Muscle layer of colon (tissue), 2 donors: Measurements from ENCODE around the gene DDX47.

ENCODE experiments used
- H3K27ac ChIP-seq: one replicate; pipeline ENCODE4 v1.7.0; 2013; ENCODE audit warnings: low read depth, mild to moderate bottlenecking, low read length, moderate library complexity
- H3K27me3 ChIP-seq, 2 donors: one replicate each; pipeline ENCODE4 v1.7.0; 2013; ENCODE audit warnings: low read length in 2 of 2, mild to moderate bottlenecking in 2 of 2; ENCODE audit not compliant: insufficient read depth in 2 of 2, control insufficient read depth in 1 of 2
- H3K36me3 ChIP-seq: one replicate; pipeline ENCODE4 v1.7.0; 2013; ENCODE audit warnings: mild to moderate bottlenecking, low read length; ENCODE audit not compliant: insufficient read depth
- H3K4me1 ChIP-seq: one replicate; pipeline ENCODE4 v1.7.0; 2013; ENCODE audit warnings: mild to moderate bottlenecking, low read length; ENCODE audit not compliant: insufficient read depth
- H3K4me3 ChIP-seq, 2 donors: one replicate each; pipeline ENCODE4 v1.7.0; 2013; ENCODE audit warnings: low read length in 2 of 2, low read depth in 1 of 2, mild to moderate bottlenecking in 1 of 2, moderate library complexity in 1 of 2
- H3K9ac ChIP-seq: one replicate; pipeline ENCODE4 v1.7.0; 2013; ENCODE audit warnings: low read length
- H3K9me3 ChIP-seq: one replicate; pipeline ENCODE4 v1.7.0; 2013; ENCODE audit warnings: mild to moderate bottlenecking, low read length
- donor health status: abdominal sarcoma.
- donor health status: Adenocarcinoma of cecum.

Gene DDX47

GRCh38 chr12:12786706-12787601, 26.2 kb upstream of the DDX47 start:
- Histone ChIP-seq H3K27ac (peak overlapping the region; percentile 97), H3K27me3 (no peaks in the 10 kb centered on the region), H3K4me3 (peak overlapping the region; percentile 68 to 75), H3K4me1 (peaks cover 24% of the 10 kb centered on the region), H3K36me3 (no peaks in the 10 kb centered on the region), H3K9me3 (no peaks in the 10 kb centered on the region), H3K9ac (peak overlapping the region; percentile 51)

GRCh38 chr12:12788131-12788530, 25.0 kb upstream of the DDX47 start:
- no peaks in the 10 kb centered on the region for H3K36me3 ChIP-seq
- no peaks in the 10 kb centered on the region for H3K27me3 ChIP-seq
- H3K9ac ChIP-seq = no peak overlapping the region
- no peaks in the 10 kb centered on the region for H3K9me3 ChIP-seq
- H3K4me1 ChIP-seq = peaks cover 35% of the 10 kb centered on the region
- peak overlapping the region; percentile 97 for H3K27ac ChIP-seq
- no peak overlapping the region for H3K4me3 ChIP-seq

- H3K4me1 ChIP-seq = peaks cover 35% of the 10 kb centered on the region
- no peak overlapping the region for H3K4me3 ChIP-seq
- H3K9me3 ChIP-seq = no peaks in the 10 kb centered on the region
- H3K27ac ChIP-seq = peak overlapping the region; percentile 97
- H3K36me3 ChIP-seq = no peaks in the 10 kb centered on the region
- no peaks in the 10 kb centered on the region for H3K27me3 ChIP-seq
- no peak overlapping the region for H3K9ac ChIP-seq
These were observed 24.3 kb upstream of the DDX47 start for GRCh38 chr12:12788675-12789368.

GRCh38 chr12:12790956-12791355, 22.2 kb upstream of the DDX47 start:
- Histone ChIP-seq H3K27me3 (no peaks in the 10 kb centered on the region), H3K36me3 (no peaks in the 10 kb centered on the region), H3K4me1 (peaks cover 35% of the 10 kb centered on the region), H3K27ac (no peak overlapping the region), H3K9me3 (no peaks in the 10 kb centered on the region), H3K4me3 (no peak overlapping the region), H3K9ac (no peak overlapping the region)

GRCh38 chr12:12791756-12792369, 21.3 kb upstream of the DDX47 start:
- H3K4me3 ChIP-seq = peak overlapping the region in 1 of 2 donors; percentile 38
- no peaks in the 10 kb centered on the region for H3K27me3 ChIP-seq
- peak overlapping the region; percentile 5 for H3K9ac ChIP-seq
- no peaks in the 10 kb centered on the region for H3K36me3 ChIP-seq
- H3K9me3 ChIP-seq = no peaks in the 10 kb centered on the region
- peak overlapping the region; percentile 70 for H3K27ac ChIP-seq
- peaks cover 35% of the 10 kb centered on the region for H3K4me1 ChIP-seq

- Histone ChIP-seq H3K4me1 (peaks cover 34% of the 10 kb centered on the region), H3K9ac (peak overlapping the region; percentile 5), H3K9me3 (no peaks in the 10 kb centered on the region), H3K36me3 (no peaks in the 10 kb centered on the region), H3K4me3 (peak overlapping the region in 1 of 2 donors; percentile 38), H3K27ac (peak overlapping the region; percentile 70), H3K27me3 (no peaks in the 10 kb centered on the region)
These were observed 20.7 kb upstream of the DDX47 start for GRCh38 chr12:12792421-12792820.

- Histone ChIP-seq H3K9me3 (no peaks in the 10 kb centered on the region), H3K27ac (no peak overlapping the region), H3K4me1 (peaks cover 20% of the 10 kb centered on the region), H3K9ac (no peak overlapping the region), H3K27me3 (no peaks in the 10 kb centered on the region), H3K4me3 (no peak overlapping the region), H3K36me3 (no peaks in the 10 kb centered on the region)
These were observed 18.5 kb upstream of the DDX47 start for GRCh38 chr12:12794686-12795085.

- H3K27me3 ChIP-seq = no peaks in the 10 kb centered on the region
- H3K4me1 ChIP-seq = peaks cover 19% of the 10 kb centered on the region
- H3K9ac ChIP-seq = no peak overlapping the region
- no peaks in the 10 kb centered on the region for H3K36me3 ChIP-seq
- no peaks in the 10 kb centered on the region for H3K9me3 ChIP-seq
- H3K27ac ChIP-seq = no peak overlapping the region
- no peak overlapping the region for H3K4me3 ChIP-seq
These were observed 17.0 kb upstream of the DDX47 start for GRCh38 chr12:12796171-12796570.

GRCh38 chr12:12796928-12797793, 16.0 kb upstream of the DDX47 start:
- H3K4me3 ChIP-seq = no peak overlapping the region
- no peak overlapping the region for H3K27ac ChIP-seq
- no peaks in the 10 kb centered on the region for H3K36me3 ChIP-seq
- peaks cover 10% of the 10 kb centered on the region for H3K4me1 ChIP-seq
- H3K27me3 ChIP-seq = no peaks in the 10 kb centered on the region
- H3K9ac ChIP-seq = no peak overlapping the region
- H3K9me3 ChIP-seq = no peaks in the 10 kb centered on the region

- Histone ChIP-seq H3K27ac (no peak overlapping the region), H3K4me1 (peaks cover 3% of the 10 kb centered on the region), H3K36me3 (no peaks in the 10 kb centered on the region), H3K27me3 (no peaks in the 10 kb centered on the region), H3K4me3 (no peak overlapping the region), H3K9ac (no peak overlapping the region), H3K9me3 (no peaks in the 10 kb centered on the region)
These were observed 15.4 kb upstream of the DDX47 start for GRCh38 chr12:12797794-12798152.

- Histone ChIP-seq H3K27me3 (no peaks in the 10 kb centered on the region), H3K9me3 (no peaks in the 10 kb centered on the region), H3K36me3 (no peaks in the 10 kb centered on the region), H3K4me1 (no peaks in the 10 kb centered on the region), H3K27ac (no peak overlapping the region), H3K9ac (no peak overlapping the region), H3K4me3 (no peak overlapping the region)
These were observed 14.7 kb upstream of the DDX47 start for GRCh38 chr12:12798480-12798879.
